Activated effector memory CD4-positive, alpha-beta T cell treated with Interleukin-2 at 50 U/mL for 16 hours (primary cell): Measurements from ENCODE around the gene CADM1.

Experiments
- DNase-seq: peaks from one replicate; pipeline ENCODE4 v3.0.0-alpha.2; 2020

Gene CADM1

GRCh38 chr11:115311949-115312348 lies 192.3 kb downstream of the CADM1 start:
- DNase-seq, result no peak

- DNase-seq, result no peak
Observed at GRCh38 chr11:115306689-115307088, 197.5 kb downstream of the CADM1 start.

GRCh38 chr11:115304774-115305472 lies 199.3 kb downstream of the CADM1 start:
- no peak for DNase-seq

GRCh38 chr11:115303929-115304531 lies 200.2 kb downstream of the CADM1 start:
- DNase-seq, result no peak

GRCh38 chr11:115302946-115303703 lies 201.1 kb downstream of the CADM1 start:
- DNase-seq, result no peak

DNA sequence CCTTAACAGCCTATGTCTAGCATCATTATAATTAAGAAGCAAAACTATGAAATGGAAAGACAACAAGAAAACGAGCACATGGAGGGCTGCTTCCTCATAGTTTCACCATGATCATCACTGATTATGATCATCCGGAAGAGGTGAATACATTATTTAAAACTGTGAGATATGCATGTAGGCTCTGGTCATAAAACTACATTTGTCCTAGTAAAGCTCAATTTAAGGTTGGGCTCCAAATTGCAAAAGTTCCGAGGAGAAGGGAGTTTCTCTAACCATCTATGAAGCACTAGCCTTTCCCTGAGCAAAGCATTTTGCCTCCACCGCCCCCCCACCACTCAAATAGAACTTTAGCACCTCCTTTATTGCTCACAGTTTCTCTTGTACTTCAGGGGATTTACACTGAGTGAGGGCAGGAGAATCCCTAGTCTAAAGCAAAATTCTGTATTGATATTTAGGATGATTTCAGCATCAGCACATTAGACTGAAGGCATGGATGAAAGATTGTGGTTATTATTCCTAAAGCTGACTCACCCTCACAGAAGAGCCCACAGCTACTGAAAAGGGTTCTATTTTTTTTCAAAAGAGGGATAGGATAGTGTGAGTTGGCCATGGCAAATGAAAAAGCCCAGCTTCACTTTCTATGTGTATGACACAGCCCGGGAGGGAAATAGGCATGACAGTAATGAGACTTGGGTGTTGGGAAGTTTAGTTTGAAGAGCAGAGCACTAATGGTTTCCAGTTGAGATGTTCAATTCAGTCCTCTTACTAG lies 203.4 kb downstream of the CADM1 start:
- no peak for DNase-seq

DNA sequence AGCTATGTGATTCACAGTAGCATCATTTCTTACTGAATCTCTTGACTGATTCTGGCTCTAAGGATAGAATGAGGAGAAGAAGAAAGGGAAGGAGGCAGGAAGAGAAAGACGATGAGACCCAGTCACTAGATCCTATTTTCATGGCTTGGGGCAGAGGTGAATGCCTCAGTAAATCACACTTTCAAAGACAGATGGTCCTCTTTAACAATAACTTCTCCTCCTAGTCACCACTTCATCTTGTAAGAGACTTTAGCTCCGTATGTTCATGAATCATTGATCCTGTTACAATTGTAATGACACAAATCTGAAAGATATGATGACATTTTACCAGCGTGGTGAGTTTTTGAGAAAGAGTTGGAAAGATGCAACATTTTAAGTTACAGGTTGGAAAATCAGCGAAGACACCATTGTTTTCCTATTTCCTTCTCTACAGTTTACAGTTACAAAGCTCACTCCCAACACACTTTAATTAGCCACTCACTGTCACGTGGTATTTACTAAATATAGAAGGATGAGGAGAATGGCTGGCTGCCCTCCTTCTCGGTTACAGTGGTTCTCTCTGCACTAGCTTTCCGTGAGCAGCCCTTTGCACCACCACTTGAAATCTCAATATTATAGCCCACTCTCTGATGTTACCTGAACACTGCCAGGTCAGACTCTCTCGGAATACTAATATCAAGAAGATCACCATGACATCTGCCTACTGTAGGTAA lies 205.8 kb downstream of the CADM1 start:
- no peak for DNase-seq

DNA sequence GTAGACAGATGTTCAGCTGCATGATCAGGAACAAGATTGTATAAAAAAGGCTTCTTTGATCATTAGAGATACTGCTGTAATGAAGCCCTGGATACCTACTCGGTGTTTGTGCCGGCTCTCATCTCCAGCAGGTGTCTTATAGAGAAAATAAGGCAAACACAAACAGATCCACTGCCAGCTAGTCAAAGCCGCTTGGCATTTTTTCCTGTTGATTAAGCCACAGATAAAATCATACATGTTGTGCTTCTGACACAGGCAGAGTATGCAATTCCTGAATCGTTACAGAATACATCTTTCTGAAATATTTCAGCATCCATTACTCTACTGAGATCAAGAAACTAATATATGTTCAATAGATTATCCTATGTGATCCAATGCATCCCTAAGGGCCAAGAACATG lies 206.9 kb downstream of the CADM1 start:
- DNase-seq, result no peak

GRCh38 chr11:115291325-115291724 lies 212.9 kb downstream of the CADM1 start:
- no peak for DNase-seq

DNA sequence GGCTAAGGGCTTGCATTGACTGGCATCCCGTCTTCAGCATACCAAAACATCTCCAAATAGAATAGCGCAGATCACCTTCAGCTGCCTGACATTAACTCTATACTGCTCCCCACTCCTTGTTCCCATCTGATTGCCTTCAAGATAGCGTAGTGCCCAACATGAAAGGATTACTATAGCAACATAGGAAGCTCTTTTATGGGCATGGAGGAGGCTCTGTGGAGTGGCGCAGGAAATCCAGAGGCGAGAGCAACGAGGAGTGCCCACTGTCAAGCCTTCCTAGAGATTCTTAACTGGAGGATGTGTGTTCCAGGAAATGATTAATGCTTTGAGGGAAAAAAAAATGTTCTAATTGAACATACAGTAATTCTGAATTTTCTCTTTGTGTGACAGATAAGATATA lies 213.3 kb downstream of the CADM1 start:
- DNase-seq, result no peak

GRCh38 chr11:115290479-115290878 lies 213.7 kb downstream of the CADM1 start:
- DNase-seq, result no peak

- no peak for DNase-seq
Observed at GRCh38 chr11:115287266-115287665, 216.9 kb downstream of the CADM1 start.

GRCh38 chr11:115286614-115287013 lies 217.6 kb downstream of the CADM1 start:
- no peak for DNase-seq

DNA sequence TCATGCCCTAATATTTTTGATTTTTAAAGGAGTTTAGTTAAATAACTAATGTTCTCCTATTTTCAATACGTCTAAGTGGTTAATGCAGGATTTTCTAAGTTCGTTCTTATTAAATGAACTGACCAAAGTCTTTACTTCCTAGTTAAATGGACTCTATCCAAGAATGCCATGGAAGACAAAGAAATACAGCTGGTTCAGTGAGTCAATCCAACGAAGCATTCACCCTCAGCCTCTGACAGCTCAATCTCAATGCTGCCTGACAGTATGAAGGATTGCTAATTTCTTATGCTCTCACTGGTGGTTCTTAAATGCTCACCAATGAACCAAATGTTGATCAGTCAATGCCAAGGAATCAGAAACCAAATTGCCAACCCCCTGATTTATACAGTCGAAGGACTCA lies 219.4 kb downstream of the CADM1 start:
- DNase-seq, result no peak

GRCh38 chr11:115282923-115283322 lies 221.3 kb downstream of the CADM1 start:
- no peak for DNase-seq

DNA sequence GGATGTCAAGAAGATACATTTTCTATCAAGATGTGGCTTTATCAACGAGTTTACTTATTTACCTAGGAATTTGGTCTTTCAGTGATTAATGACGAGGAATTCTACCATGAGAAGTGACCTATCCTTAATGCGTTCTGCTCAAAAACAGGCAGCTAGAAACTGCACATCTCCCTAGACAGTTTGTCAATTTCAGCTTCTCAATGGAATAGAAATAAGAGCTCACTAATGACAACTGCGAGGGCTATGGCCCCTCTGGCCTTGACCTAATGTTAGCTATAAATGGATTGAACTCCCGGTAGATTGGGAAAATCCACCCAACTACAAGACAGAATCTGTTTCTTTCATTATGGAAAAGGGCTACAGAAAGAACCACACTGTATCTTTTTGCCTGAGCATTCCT lies 223.4 kb downstream of the CADM1 start:
- DNase-seq, result no peak

DNA sequence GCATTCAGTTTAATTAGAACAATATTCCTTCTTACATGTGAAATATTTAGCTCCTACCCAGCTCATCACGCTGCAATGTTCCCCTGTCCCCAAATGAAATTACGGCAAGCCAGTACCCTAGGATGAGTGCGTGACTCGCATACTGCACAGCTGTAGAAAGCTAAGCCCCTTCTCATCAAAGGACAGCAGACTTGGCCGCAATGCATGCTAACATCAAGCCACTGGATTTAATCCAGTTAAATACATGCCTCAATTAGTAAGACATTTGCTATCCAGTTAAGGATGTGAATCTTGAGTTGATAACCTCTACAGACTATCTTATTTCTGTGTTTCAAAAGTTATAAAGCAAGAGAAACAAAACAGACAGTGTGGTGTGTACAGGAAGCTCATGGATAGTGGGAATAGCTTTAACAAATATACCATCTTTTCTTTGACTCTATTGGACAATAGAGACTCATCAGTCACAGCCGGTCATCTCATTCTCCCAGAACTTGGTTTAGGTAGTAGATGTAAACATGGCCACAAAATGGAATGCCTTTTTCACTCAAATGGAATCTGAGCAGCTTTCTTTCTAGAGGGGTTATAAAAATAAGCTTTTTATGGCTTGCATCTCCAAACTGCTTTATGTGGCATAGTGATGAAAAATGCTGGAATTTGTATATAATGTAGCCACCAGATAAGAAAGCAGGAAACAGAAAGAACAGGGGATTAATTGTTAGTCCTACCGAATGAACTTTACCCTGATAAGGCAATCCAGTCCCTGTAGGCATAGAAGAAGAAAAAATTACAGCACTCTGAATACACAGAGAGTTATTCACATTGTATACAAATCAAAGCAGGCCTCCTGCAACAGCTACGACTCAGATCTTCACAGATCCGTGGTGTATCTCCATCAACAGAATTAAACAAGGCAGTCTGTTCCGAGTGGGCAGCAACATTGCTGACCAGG lies 224.1 kb downstream of the CADM1 start:
- no peak for DNase-seq

- DNase-seq, result no peak
Observed at GRCh38 chr11:115276799-115277198, 227.4 kb downstream of the CADM1 start.

- DNase-seq, result no peak
Observed at GRCh38 chr11:115276191-115276590, 228.0 kb downstream of the CADM1 start.

DNA sequence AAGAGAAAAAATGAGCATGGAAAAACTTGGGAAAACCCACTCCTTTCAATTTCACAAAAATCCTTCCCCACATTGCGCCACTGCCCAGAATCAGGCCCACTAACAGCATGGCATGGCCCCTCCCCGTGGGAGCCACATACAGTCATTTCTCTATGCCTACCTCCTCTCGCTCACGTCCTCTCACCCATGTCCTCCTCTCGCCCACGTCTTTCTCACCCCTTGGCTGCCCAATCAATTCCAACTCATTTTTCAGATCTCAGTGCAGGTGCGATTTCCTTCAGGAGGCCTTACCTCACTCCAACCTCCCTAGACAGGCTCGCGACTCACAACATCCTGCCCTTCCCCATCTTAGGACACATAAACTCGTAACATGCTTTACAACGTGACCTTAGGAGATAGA lies 229.2 kb downstream of the CADM1 start:
- no peak for DNase-seq

GRCh38 chr11:115272925-115273324 lies 231.3 kb downstream of the CADM1 start:
- no peak for DNase-seq

GRCh38 chr11:115271643-115272042 lies 232.6 kb downstream of the CADM1 start:
- DNase-seq, result no peak
